GM19238 (cell line): ENCODE results near the gene CDCA7.
"Not testable (repeated sequence)": the region's sequence is repeated elsewhere in the genome, so short reads cannot be mapped to it uniquely, and the experiment has no call there.

ENCODE experiments used
- DNase-seq: peaks from one replicate; pipeline ENCODE4 v3.0.0; 2011; ENCODE audit warnings: low spot score; ENCODE audit not compliant: insufficient read length

CDCA7 gene

GRCh38 chr2:173354582-173355131, at the start of gene CDCA7:
CDCA7 (plus strand) TSS chr2:173354872; CDS start chr2:173354964, 92 bp downstream.
- DNase-seq = peak; percentile 70

GRCh38 chr2:173305303-173305702, 49.4 kb upstream of the CDCA7 start:
- DNase-seq = no peak

GRCh38 chr2:173307293-173307692, 47.4 kb upstream of the CDCA7 start:
- DNase-seq = peak; percentile 13

GRCh38 chr2:173309370-173309769, 45.3 kb upstream of the CDCA7 start:
- DNase-seq = not testable (repeated sequence)

GRCh38 chr2:173311844-173312606, 42.6 kb upstream of the CDCA7 start:
- DNase-seq = no peak

- no peak for DNase-seq
Observed at GRCh38 chr2:173323371-173323770, 31.3 kb upstream of the CDCA7 start.

GRCh38 chr2:173326806-173327205, 27.9 kb upstream of the CDCA7 start:
- DNase-seq = no peak

GRCh38 chr2:173327421-173327820, 27.3 kb upstream of the CDCA7 start:
- no peak for DNase-seq

- not testable (repeated sequence) for DNase-seq
Observed at GRCh38 chr2:173333003-173333402, 21.7 kb upstream of the CDCA7 start.

- no peak for DNase-seq
Observed at GRCh38 chr2:173339807-173340206, 14.9 kb upstream of the CDCA7 start.

GRCh38 chr2:173343921-173344320, 10.8 kb upstream of the CDCA7 start:
- DNase-seq = no peak

- no peak for DNase-seq
Observed at GRCh38 chr2:173346035-173346434, 8.6 kb upstream of the CDCA7 start.

GRCh38 chr2:173347305-173348168, 7.1 kb upstream of the CDCA7 start:
- DNase-seq = no peak

GRCh38 chr2:173349287-173349686, 5.4 kb upstream of the CDCA7 start:
- DNase-seq = no peak

- no peak for DNase-seq
Observed at GRCh38 chr2:173350383-173350782, 4.3 kb upstream of the CDCA7 start.

- DNase-seq = no peak
Observed at GRCh38 chr2:173351879-173352278, 2.8 kb upstream of the CDCA7 start.

GRCh38 chr2:173353556-173353955, 1.1 kb upstream of the CDCA7 start:
- DNase-seq = no peak

- DNase-seq = peak; percentile 48
Observed at GRCh38 chr2:173354073-173354581, 545 bp upstream of the CDCA7 start.

GRCh38 chr2:173355132-173355865, 627 bp downstream of the CDCA7 start:
- DNase-seq = peak; percentile 38

- DNase-seq = no peak
Observed at GRCh38 chr2:173355866-173356508, 1.3 kb downstream of the CDCA7 start.

- DNase-seq = no peak
Observed at GRCh38 chr2:173357346-173357745, 2.7 kb downstream of the CDCA7 start.
